Measurements from ENCODE around the gene MRPL37. TPM values are rescaled to one million over a fixed set of nuclear protein-coding genes. Genes with fewer than 3 reads are reported as not detected.

The MRPL37 gene
- total and polyA plus RNA-seq, 2 of the 4 experiments (the other 2 are of a cell fraction), result 42.8 to 132 TPM

Other genes with a start within 250 kb of the MRPL37 start
- gene LDLRAD1, start 182.0 kb upstream of the MRPL37 start, total RNA-seq (2012; rRNA removed), result not detected in 2 replicates
- gene LDLRAD1, start 182.0 kb upstream of the MRPL37 start, polyA plus RNA-seq (2012; rRNA removed), result not detected in 2 replicates
- gene TMEM59, start 147.0 kb upstream of the MRPL37 start, total RNA-seq (2012; rRNA removed), result 199 and 241 TPM in 2 replicates
- gene TMEM59, start 147.0 kb upstream of the MRPL37 start, polyA plus RNA-seq (2012; rRNA removed), result 226 and 239 TPM in 2 replicates
- gene TCEANC2, start 146.6 kb upstream of the MRPL37 start, total RNA-seq (2012; rRNA removed), result 3.1 and 3.2 TPM in 2 replicates
- gene TCEANC2, start 146.6 kb upstream of the MRPL37 start, polyA plus RNA-seq (2012; rRNA removed), result 2.4 TPM in 2 replicates
- gene CDCP2, start 47.2 kb upstream of the MRPL37 start, total RNA-seq (2012; rRNA removed), result not detected in 2 replicates
- not detected in 2 replicates for gene CDCP2, start 47.2 kb upstream of the MRPL37 start, polyA plus RNA-seq (2012; rRNA removed)
- gene CYB5RL, start 137 bp upstream of the MRPL37 start, total RNA-seq (2012; rRNA removed), result 3.3 and 3.8 TPM in 2 replicates
- gene CYB5RL, start 137 bp upstream of the MRPL37 start, polyA plus RNA-seq (2012; rRNA removed), result 4.1 and 4.3 TPM in 2 replicates
- 9.7 and 10.9 TPM in 2 replicates for gene SSBP3, start 206.2 kb downstream of the MRPL37 start, total RNA-seq (2012; rRNA removed)
- gene SSBP3, start 206.2 kb downstream of the MRPL37 start, polyA plus RNA-seq (2012; rRNA removed), result 39.6 and 40.6 TPM in 2 replicates

Data from IMR-90 (cell line).